Forelimb muscle (tissue), 1 donor: Measurements from ENCODE around the gene SPA17. TPM values are rescaled to one million over a fixed set of nuclear protein-coding genes. Genes with fewer than 3 reads are reported as not detected.

Experiments used
- DNase-seq: peaks from one replicate; pipeline ENCODE4 v3.0.0-alpha.2; 2013; ENCODE audit warnings: low read depth
- polyA plus RNA-seq: library from polyadenylated mRNA; unstranded; fragments of 120-200 nt; gene quantifications from one replicate; pipeline ENCODE4 v1.2.1, GENCODE V29; 2013; ENCODE audit not compliant: insufficient read length

SPA17 gene
- polyA plus RNA-seq, 1 donor: 3.3 TPM

GRCh38 chr11:124662106-124662505 lies 11.6 kb upstream of the SPA17 start:
- DNase-seq: no peak

- no peak for DNase-seq
Measured at GRCh38 chr11:124663861-124664260, 9.8 kb upstream of the SPA17 start.

GRCh38 chr11:124667601-124668000 lies 6.1 kb upstream of the SPA17 start:
- no peak for DNase-seq

DNA sequence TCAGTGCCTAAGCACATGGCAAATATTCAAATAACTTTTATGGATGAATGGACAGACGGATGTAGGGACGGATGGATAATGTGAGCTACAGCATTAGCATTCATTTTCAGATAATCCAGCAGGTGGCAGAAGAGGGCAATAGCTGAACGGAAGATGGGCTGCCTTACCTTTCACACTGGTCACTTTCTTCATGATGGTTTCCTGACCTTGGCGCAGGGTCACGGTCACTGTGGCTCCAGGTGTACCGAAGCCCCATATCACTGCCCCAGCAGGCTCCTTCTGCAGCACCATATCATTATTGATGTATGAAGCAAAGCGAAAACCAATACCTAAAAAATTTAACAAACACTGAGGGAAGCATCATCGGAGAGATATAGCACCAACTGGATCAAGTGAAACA lies 4.5 kb upstream of the SPA17 start:
- peak; percentile 28 for DNase-seq

DNA sequence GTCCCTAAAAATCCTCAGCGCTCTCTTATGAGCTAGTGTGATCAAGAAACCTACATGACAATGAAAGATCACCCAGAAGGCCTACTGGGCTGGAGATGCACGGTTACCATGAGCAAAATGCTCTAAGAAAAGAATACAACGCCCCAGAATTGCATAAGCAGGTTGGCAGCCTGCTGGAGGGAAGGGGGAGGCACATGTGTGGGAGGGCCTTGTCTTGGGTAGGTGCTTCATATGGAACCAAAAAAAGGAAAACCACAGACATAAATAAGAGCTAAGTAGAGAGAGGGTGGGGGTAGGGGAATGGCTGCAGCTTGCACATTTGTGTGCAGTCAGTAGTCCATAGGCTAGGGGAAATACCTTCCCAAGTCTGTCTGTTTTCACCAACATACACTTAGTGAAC lies 3.0 kb upstream of the SPA17 start:
- no peak for DNase-seq

GRCh38 chr11:124672536-124673215 lies 1.0 kb upstream of the SPA17 start:
- no peak for DNase-seq

GRCh38 chr11:124674168-124674517 lies 439 bp downstream of the SPA17 start:
- no peak for DNase-seq

DNA sequence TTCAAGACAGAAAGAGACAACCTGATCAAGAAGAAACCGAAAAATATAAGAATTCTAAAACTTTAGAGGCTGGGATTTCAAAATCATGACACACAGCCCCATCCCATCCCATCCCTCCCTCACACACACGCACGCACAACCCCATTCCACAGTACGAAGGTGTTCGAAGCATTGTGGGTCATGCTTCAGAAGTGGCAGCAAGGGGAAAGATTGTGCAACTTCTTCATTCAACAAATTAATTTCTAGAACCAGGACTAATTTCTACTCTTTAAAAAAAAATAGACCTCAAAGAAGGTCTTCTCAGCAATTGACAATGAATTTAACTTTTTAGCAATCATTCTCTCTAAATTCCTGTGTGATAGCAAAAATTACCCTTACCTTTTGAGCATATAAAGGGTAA lies 867 bp downstream of the SPA17 start:
- DNase-seq: no peak

DNA sequence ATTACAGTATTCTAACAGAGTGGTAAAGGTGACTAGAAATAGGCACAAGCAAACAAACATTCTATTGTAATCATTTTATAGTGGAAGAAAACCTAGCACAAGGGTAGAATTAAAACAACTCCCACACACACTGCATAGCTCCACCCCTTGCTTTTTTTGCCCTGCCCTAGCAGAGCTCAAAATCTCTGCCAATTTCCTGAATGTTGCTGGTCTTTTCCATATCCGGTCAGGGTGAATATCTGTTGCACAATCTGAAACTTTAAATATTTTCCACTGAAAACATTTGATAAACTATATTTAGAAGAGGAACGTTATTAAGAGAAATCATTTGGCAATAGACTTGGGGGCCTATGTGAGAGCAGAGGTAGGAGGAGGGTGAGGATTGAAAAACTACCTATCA lies 2.7 kb downstream of the SPA17 start:
- DNase-seq: no peak

DNA sequence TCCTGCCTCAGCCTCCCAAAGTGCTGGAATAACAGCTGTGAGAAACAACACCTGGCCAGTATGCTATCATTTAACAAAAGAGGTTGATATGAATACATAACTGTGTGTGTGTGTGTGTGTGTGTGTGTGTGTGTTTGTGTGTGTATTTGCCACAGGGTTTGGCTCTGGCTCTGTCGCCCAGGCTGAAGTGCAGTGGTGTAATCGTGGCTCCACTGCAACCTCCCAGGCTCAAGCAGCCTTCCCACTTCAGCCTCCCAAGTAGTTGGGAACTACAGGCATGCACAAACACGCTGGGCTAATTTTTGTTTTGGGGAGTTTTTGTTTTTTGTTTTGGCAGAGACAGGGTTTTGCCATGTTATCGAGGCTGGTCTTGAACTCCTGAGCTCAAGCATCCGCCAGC lies 4.7 kb downstream of the SPA17 start:
- DNase-seq: no peak

- DNase-seq: no peak
Measured at GRCh38 chr11:124681421-124681820, 7.7 kb downstream of the SPA17 start.

DNA sequence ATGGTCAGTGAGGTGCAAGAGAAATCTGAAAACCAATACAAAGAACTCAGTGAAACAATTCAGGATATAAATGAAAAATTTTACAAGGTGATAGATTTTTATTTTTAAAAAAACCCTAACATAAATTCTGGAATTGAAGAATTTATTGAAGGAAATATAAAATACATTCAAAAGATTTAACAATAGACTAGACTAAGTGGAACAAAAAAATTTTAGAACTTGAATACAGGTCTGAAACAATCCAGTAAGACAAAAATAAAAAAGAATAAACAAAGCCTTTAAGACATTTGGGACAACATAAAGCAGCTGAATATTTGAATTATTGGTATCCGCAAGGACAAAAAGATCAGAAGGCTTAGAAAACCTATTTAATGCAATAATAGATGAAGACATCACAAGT lies 8.7 kb downstream of the SPA17 start:
- DNase-seq: no peak

DNA sequence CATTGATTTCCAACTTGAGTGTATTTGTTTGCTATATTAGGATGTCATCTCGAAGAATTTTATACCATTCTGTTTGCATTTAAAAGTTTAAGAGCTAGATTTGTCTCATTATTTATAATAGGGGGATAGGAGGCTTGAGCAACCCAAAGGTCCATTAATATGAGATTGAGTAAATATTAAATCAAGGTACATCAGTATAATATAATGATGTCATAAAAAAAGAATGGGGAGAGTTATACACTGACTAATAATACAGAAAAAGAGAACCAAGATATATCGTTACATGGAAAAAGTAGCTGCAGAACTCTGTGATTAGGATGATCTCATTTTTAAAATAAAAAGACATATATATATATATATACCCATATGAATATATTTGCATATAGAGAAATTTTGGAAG lies 19.4 kb downstream of the SPA17 start:
- no peak for DNase-seq

GRCh38 chr11:124699547-124699946 lies 25.8 kb downstream of the SPA17 start:
- no peak for DNase-seq

- no peak for DNase-seq
Measured at GRCh38 chr11:124700028-124700427, 26.3 kb downstream of the SPA17 start.

- DNase-seq: no peak
Measured at GRCh38 chr11:124707829-124708228, 34.1 kb downstream of the SPA17 start.

- no peak for DNase-seq
Measured at GRCh38 chr11:124712392-124712791, 38.7 kb downstream of the SPA17 start.

DNA sequence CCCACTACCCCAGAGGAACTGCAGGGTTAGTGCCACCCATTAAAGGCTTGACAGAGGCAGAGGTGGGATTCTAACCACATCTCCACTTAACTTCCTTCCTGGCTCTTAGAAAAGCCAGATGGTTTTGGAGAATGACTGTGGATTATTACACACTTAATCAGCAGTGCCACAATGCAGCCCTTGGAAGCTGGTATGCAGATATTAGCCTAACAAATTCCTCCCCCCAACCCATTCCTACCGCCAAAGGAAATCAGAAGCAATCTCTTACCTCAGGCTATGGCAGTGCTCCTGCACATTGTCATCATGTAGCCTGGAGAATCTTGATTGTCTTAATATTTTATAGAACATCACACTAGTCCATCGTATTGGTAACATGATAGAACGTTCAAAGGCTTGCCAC lies 42.9 kb downstream of the SPA17 start:
- no peak for DNase-seq

- no peak for DNase-seq
Measured at GRCh38 chr11:124717421-124717785, 43.7 kb downstream of the SPA17 start.

DNA sequence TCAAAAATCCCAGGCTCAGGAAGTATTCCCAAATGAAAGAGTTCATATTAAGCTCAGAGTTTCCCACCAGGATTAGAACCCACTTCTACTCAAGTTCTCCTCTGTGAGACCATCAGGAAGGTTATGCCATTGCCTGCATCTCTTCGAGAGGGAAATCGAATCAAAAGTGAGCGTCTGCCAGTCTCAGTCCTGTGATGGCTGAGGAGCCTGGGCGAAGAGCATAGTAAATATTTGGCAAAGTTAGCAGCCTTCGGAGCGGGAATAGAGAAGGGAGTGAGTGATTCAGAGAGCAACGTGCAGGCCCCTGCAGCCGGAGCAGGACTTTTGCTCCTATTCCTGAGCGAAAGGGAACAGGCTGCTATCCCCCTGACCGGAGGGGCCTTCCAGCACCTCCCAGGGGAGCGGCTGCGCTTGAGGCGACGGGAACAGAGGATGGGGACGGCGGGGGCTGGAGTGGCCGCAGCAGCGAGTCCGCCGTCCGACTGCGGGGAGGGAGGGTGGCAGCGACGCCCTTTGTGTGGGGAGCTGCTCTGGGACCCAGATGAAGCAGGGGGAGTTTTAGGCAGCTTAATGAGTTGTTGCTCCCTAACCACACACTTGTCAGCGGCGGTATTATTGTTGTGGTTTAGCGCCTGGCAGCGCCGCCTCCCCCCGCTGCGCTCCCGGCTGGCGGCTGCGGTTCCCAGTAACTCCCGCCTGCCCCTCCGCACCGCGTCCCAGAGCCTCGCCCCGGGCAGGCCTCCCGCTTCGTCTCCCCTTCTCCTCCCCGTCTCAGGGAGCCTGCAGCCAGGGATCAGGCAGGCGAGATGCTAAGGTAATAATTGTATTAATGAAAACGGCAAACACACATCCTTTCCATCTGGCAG lies 44.3 kb downstream of the SPA17 start:
- DNase-seq: no peak

GRCh38 chr11:124718801-124719200 lies 45.1 kb downstream of the SPA17 start:
- DNase-seq: no peak

DNA sequence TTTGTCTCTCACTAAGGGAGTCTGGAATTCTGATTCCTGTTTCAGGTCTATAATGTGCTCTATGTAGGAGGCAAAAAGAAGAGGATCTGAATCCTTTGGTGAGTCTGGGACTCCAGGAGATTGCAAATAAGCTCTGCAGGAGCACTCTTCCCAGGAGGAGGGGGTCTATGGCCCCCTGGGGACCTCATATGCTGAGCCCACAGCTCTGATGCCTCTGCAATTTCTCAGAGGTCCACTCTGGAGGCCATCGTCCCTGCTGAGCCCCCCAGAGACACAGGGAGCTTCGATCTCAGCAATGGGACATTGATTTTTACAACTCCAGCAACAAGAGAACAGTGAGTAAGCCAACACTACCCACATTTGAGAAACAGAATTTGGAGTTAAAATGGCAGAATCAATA lies 45.8 kb downstream of the SPA17 start:
- no peak for DNase-seq

DNA sequence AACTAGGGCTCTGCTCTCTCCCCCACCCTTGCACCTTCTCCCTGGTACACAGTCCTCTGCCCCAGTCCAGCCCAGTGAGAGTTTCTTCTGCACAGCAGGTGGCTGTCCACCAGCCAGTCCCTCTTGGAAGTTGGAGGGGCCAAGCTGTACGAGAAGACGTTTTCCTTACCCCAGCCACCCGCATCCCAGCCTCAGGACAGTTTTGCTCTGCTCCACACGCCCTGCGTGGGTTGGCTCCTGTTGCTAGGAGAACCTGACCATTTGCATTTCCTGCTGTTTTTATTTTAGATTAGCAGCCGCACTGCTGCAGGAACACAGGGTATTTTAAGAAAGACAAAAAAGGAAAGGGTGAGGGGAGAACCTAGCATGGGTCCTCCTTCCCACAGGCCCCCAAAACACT lies 48.5 kb downstream of the SPA17 start:
- no peak for DNase-seq
